Measurements from ENCODE around the gene TMBIM1.

GRCh38 chr2:218293715-218294429 is 1.6 kb upstream of the TMBIM1 start:
- TF ChIP-seq CTCF (IDR thresholded peaks at IDR 0.05) (no peak), ZFX (IDR thresholded peaks at IDR 0.05; ENCODE audit: borderline replicate concordance) (no peak)

Data from 22Rv1 (cell line).